H1 (cell line): ENCODE data around the gene SPATA6L. TPM values are rescaled to one million over a fixed set of nuclear protein-coding genes. Genes with fewer than 3 reads are reported as not detected.

Experiments
- CTCF ChIA-PET: fragments of 300-600 bp; sonication (Branson Sonifier 250); formaldehyde crosslinking; loops from one replicate; lab custom pipeline; 2021; ENCODE audit not compliant: partially characterized antibody; lab: Charles Lee
- POLR2A ChIA-PET: fragments of 300-600 bp; sonication (Branson Sonifier 250); formaldehyde crosslinking; loops from one replicate; lab custom pipeline; 2021; ENCODE audit warnings: inconsistent platforms; ENCODE audit not compliant: partially characterized antibody; lab: Charles Lee
- DNase-seq, 2 experiments: peaks; one replicate each; pipeline versions ENCODE4 v3.0.0 to v3.0.0-alpha.2; 2010 to 2022; ENCODE audit warnings: low spot score in 2 of 2, low read depth in 1 of 2, mixed read lengths in 1 of 2
- FAIRE-seq: peaks from 2 replicates; lab custom pipeline; 2011; peaks lifted over from hg19 to GRCh38; lab: Jason Lieb, UNC
- H2AFZ ChIP-seq: 2 replicates; pipeline ENCODE4 v1.8.1; 2012; ENCODE audit warnings: low read length, inconsistent platforms
- H2AK5ac ChIP-seq: 2 replicates; pipeline ENCODE4 v1.6.1; 2013; ENCODE audit warnings: low read depth, low read length
- H2BK120ac ChIP-seq: replicated peaks from 2 replicates; pipeline ENCODE3; 2013; ENCODE audit warnings: low read depth, low read length, inconsistent platforms
- H2BK12ac ChIP-seq: 2 replicates; pipeline ENCODE4 v1.6.1; 2013; ENCODE audit warnings: low read depth, low read length
- H2BK15ac ChIP-seq: 2 replicates; pipeline ENCODE4 v1.6.1; 2013; ENCODE audit warnings: low read length
- H2BK20ac ChIP-seq: 2 replicates; pipeline ENCODE4 v1.6.1; 2013; ENCODE audit warnings: low read length
- H2BK5ac ChIP-seq: 2 replicates; pipeline ENCODE4 v1.6.1; 2013; ENCODE audit warnings: low read depth, low read length
- H3K14ac ChIP-seq: 2 replicates; pipeline ENCODE4 v1.6.1; 2013; ENCODE audit warnings: inconsistent platforms; ENCODE audit not compliant: insufficient read length
- H3K18ac ChIP-seq: 2 replicates; pipeline ENCODE4 v1.6.1; 2013; ENCODE audit warnings: low read length; ENCODE audit errors: extremely low read depth
- H3K23ac ChIP-seq: 2 replicates; pipeline ENCODE4 v1.6.1; 2013; ENCODE audit warnings: inconsistent platforms; ENCODE audit not compliant: insufficient read length
- H3K23me2 ChIP-seq: 2 replicates; pipeline ENCODE4 v1.6.1; 2013; ENCODE audit warnings: low read depth, low read length
- H3K27ac ChIP-seq: 2 replicates; pipeline ENCODE4 v1.6.1; 2011; ENCODE audit warnings: low read depth, low read length, inconsistent platforms
- H3K27me3 ChIP-seq, 4 experiments: replicated peaks in 1 of 4; 1 replicate in 1 of 4; 2 replicates in 3 of 4; pipeline versions ENCODE4 v1.6.1 to v1.8.1; 2011 to 2013; ENCODE audit warnings: low read length in 3 of 4, mild to moderate bottlenecking in 3 of 4, inconsistent platforms in 2 of 4, mixed read lengths in 2 of 4, moderate library complexity in 1 of 4; ENCODE audit not compliant: control insufficient read depth in 3 of 4, insufficient read depth in 3 of 4; ENCODE audit errors: extremely low read depth in 1 of 4
- H3K36me3 ChIP-seq, 4 experiments: 2 replicates each; pipeline versions ENCODE4 v1.6.1 to v1.8.1; 2011 to 2013; ENCODE audit warnings: mild to moderate bottlenecking in 4 of 4, low read length in 3 of 4, moderate library complexity in 2 of 4, control low read depth in 1 of 4, inconsistent platforms in 1 of 4; ENCODE audit not compliant: insufficient read depth in 4 of 4, control insufficient read depth in 2 of 4
- H3K4ac ChIP-seq: replicated peaks from 2 replicates; pipeline ENCODE3; 2013; ENCODE audit warnings: low read length, low read depth, mixed read lengths, inconsistent platforms; ENCODE audit not compliant: insufficient read length
- H3K4me1 ChIP-seq, 4 experiments: replicated peaks in 1 of 4; 1 replicate in 1 of 4; 2 replicates in 3 of 4; pipeline versions ENCODE4 v1.6.1 to v1.8.1; 2011 to 2013; ENCODE audit warnings: low read length in 3 of 4, inconsistent platforms in 2 of 4, mixed read lengths in 1 of 4; ENCODE audit not compliant: insufficient read depth in 4 of 4, control insufficient read depth in 3 of 4
- H3K4me2 ChIP-seq, 2 experiments: 2 replicates each; pipeline versions ENCODE4 v1.6.1 to v1.8.1; 2011 to 2013; ENCODE audit warnings: low read depth in 2 of 2, low read length in 2 of 2, control low read depth in 1 of 2, inconsistent platforms in 1 of 2, mild to moderate bottlenecking in 1 of 2; ENCODE audit not compliant: insufficient read depth in 1 of 2
- H3K4me3 ChIP-seq, 4 experiments: fragments of 200-600, 300-600 bp in 1 of 4; sonication (generic), shearing (Covaris generic), sonication (Bioruptor Twin) in 1 of 4; 2 replicates each; pipeline versions ENCODE4 v1.5.1 to v1.8.1; 2011 to 2016; ENCODE audit warnings: low read length in 4 of 4, low read depth in 3 of 4, control low read depth in 2 of 4, inconsistent platforms in 2 of 4, mild to moderate bottlenecking in 2 of 4, mixed read lengths in 1 of 4, moderate library complexity in 1 of 4; ENCODE audit not compliant: insufficient read depth in 2 of 4; ENCODE audit errors: extremely low read depth in 1 of 4
- H3K56ac ChIP-seq: replicated peaks from 2 replicates; pipeline ENCODE3; 2013; ENCODE audit warnings: low read depth, mild to moderate bottlenecking, mixed read lengths, low read length, inconsistent platforms; ENCODE audit not compliant: insufficient read length
- H3K79me1 ChIP-seq: 2 replicates; pipeline ENCODE4 v1.6.1; 2013; ENCODE audit warnings: low read depth, low read length, control low read depth
- H3K79me2 ChIP-seq, 2 experiments: 2 replicates each; pipeline versions ENCODE4 v1.6.1 to v1.8.1; 2012 to 2013; ENCODE audit warnings: low read length in 2 of 2, mild to moderate bottlenecking in 2 of 2, inconsistent platforms in 1 of 2; ENCODE audit not compliant: insufficient read depth in 2 of 2, control insufficient read depth in 1 of 2
- H3K9ac ChIP-seq, 4 experiments: replicated peaks in 1 of 4; 1 replicate in 1 of 4; 2 replicates in 3 of 4; pipeline versions ENCODE4 v1.6.1 to v1.8.1; 2011 to 2013; ENCODE audit warnings: low read depth in 3 of 4, low read length in 3 of 4, control low read depth in 2 of 4, mild to moderate bottlenecking in 2 of 4, moderate library complexity in 2 of 4, inconsistent platforms in 1 of 4; ENCODE audit errors: extremely low read depth in 1 of 4
- H3K9me3 ChIP-seq, 2 experiments: 2 replicates each; pipeline versions ENCODE4 v1.6.1 to v1.8.1; 2012 to 2013; ENCODE audit warnings: mild to moderate bottlenecking in 2 of 2, moderate library complexity in 2 of 2, control low read depth in 1 of 2, inconsistent platforms in 1 of 2, low read depth in 1 of 2, low read length in 1 of 2, mixed read lengths in 1 of 2; ENCODE audit not compliant: insufficient read depth in 2 of 2
- H4K20me1 ChIP-seq, 2 experiments: replicated peaks in 1 of 2; 2 replicates each; pipeline versions ENCODE3 to v1.8.1; 2011 to 2013; ENCODE audit warnings: inconsistent platforms in 2 of 2, low read length in 2 of 2, mild to moderate bottlenecking in 1 of 2; ENCODE audit not compliant: insufficient read depth in 2 of 2, control insufficient read depth in 1 of 2
- H4K5ac ChIP-seq: 2 replicates; pipeline ENCODE4 v1.6.1; 2013; ENCODE audit warnings: low read length, low read depth, mixed read lengths, inconsistent platforms; ENCODE audit not compliant: insufficient read length
- H4K8ac ChIP-seq: 2 replicates; pipeline ENCODE4 v1.8.0; 2013; ENCODE audit warnings: mild to moderate bottlenecking, moderate library complexity, low read length, inconsistent platforms; ENCODE audit not compliant: insufficient read depth; ENCODE audit errors: extremely low read depth
- H4K91ac ChIP-seq: replicated peaks from 2 replicates; pipeline ENCODE3; 2013; ENCODE audit warnings: low read length, mixed read lengths, inconsistent platforms; ENCODE audit not compliant: insufficient read length
- CBX8 ChIP-seq: fragments of 300-800, 300-1000 bp; sonication (generic); IDR thresholded peaks from 2 replicates; pipeline ENCODE4 v1.7.1; 2016; ENCODE audit warnings: low read depth, low read length, borderline replicate concordance
- E2F6 ChIP-seq: IDR thresholded peaks from 2 replicates; pipeline ENCODE4 v1.6.1; 2012; ENCODE audit warnings: inconsistent platforms
- GTF2F1 ChIP-seq: IDR thresholded peaks from 2 replicates; pipeline ENCODE4 v1.6.1; 2012; ENCODE audit warnings: low read depth, low read length, improper control_type of control experiment, borderline replicate concordance
- KDM4A ChIP-seq: IDR thresholded peaks from one replicate; pipeline ENCODE4 v1.7.1; 2012; ENCODE audit warnings: low read depth, mild to moderate bottlenecking, moderate library complexity, low read length, inconsistent platforms; ENCODE audit not compliant: severe bottlenecking
- PHF8 ChIP-seq: fragments of 200-600 bp; sonication (generic); conservative IDR thresholded peaks from 2 replicates; pipeline ENCODE4 v1.7.1; 2012; ENCODE audit warnings: low read depth, mild to moderate bottlenecking, inconsistent platforms, low read length, moderate library complexity
- POLR2A ChIP-seq, 2 experiments: IDR thresholded peaks; 1 replicate in 1 of 2; 2 replicates in 1 of 2; pipeline ENCODE4 v1.6.1; 2011; ENCODE audit warnings: low read depth in 2 of 2, low read length in 2 of 2, mild to moderate bottlenecking in 2 of 2; ENCODE audit errors: control extremely low read depth in 1 of 2
- POLR2AphosphoS5 ChIP-seq: IDR thresholded peaks from 2 replicates; pipeline ENCODE4 v1.6.1; 2011; ENCODE audit warnings: low read depth, low read length
- RFX5 ChIP-seq: IDR thresholded peaks from 2 replicates; pipeline ENCODE4 v1.6.1; 2011; ENCODE audit warnings: low read depth, low read length, improper control_type of control experiment, borderline replicate concordance
- RXRA ChIP-seq: IDR thresholded peaks from 2 replicates; pipeline ENCODE4 v1.6.1; 2011; ENCODE audit warnings: low read depth, mild to moderate bottlenecking, low read length, moderate library complexity; ENCODE audit not compliant: insufficient read depth
- SAP30 ChIP-seq: fragments of 300-600 bp; sonication (generic); IDR thresholded peaks from 2 replicates; pipeline ENCODE4 v1.7.1; 2012; ENCODE audit warnings: low read length, moderate library complexity, mild to moderate bottlenecking, inconsistent platforms; ENCODE audit not compliant: insufficient read depth, insufficient replicate concordance
- SIRT6 ChIP-seq: IDR thresholded peaks from one replicate; pipeline ENCODE4 v1.7.1; 2012; ENCODE audit warnings: low read length, inconsistent platforms
- SP2 ChIP-seq: IDR thresholded peaks from 2 replicates; pipeline ENCODE4 v1.6.1; 2012; ENCODE audit warnings: mild to moderate bottlenecking, low read length, inconsistent platforms
- SRF ChIP-seq: IDR thresholded peaks from 2 replicates; pipeline ENCODE4 v1.6.1; 2011; ENCODE audit warnings: mild to moderate bottlenecking, low read depth, low read length, moderate library complexity
- WGBS, 2 experiments: shearing (Covaris generic) in 1 of 2; methylation state at CpG; one replicate each; pipeline versions ENCODE4 v1.1.6 to v1.1.7; 2013 to 2015; ENCODE audit warnings: low lambda C conversion rate in 2 of 2, mixed read lengths in 2 of 2, inconsistent platforms in 1 of 2, low coverage in 1 of 2, missing lambda C conversion rate in 1 of 2; ENCODE audit not compliant: insufficient replicate concordance in 2 of 2, insufficient coverage in 1 of 2, insufficient read length in 1 of 2; ENCODE audit errors: extremely low coverage in 1 of 2, missing lambda C conversion rate in 1 of 2; 5-methylcytosine and 5-hydroxymethylcytosine counted together
- polyA plus RNA-seq, 7 experiments: library from polyadenylated mRNA; depleted of rRNA in 3 of 7; stranded (reverse) in 5 of 7; unstranded in 2 of 7; fragments of >200 nt in 5 of 7; fragments of 200-250 nt in 2 of 7; gene quantifications; 1 replicate in 5 of 7; 2 replicates in 1 of 7; 4 replicates in 1 of 7; pipeline versions ENCODE4 v1.2.1 to v1.2.3, GENCODE V29; 2011 to 2013; ENCODE audit warnings: missing spikeins in 2 of 7, mixed read lengths in 2 of 7
- total RNA-seq: library from RNA; stranded (reverse); fragmentation: NEBNext Ultra II Directional; extraction: Animal tissue kit (Norgen Biotek cat#: 25700); gene quantifications from 2 replicates; pipeline ENCODE4 v1.2.1, GENCODE V29; 2021
- TF ChIP-seq, protein P1 (sequence below): IDR thresholded peaks from 2 replicates; pipeline ENCODE4 v1.6.1; 2011; ENCODE audit warnings: low read depth, mild to moderate bottlenecking, low read length; ENCODE audit not compliant: insufficient read depth

The SPATA6L gene
- total and polyA plus RNA-seq, 2 of the 8 experiments (the other 6 are each of a cell fraction or from before 2014, with no cell fraction given): 0.57 to 1.1 TPM

- no peaks in the 10 kb centered on the region for H4K20me1 ChIP-seq
- no peak overlapping the region for H3K9ac ChIP-seq
- no peaks in the 10 kb centered on the region for H3K36me3 ChIP-seq
- H3K9me3 ChIP-seq: no peaks in the 10 kb centered on the region
- H2BK5ac ChIP-seq: no peak overlapping the region
- no peak overlapping the region for H2BK12ac ChIP-seq
- H3K4ac ChIP-seq: no peak overlapping the region
- ChIA-PET POLR2A (no interaction called here), CTCF (interaction anchor here (0.9 to 1.3 kb wide), 2 partner anchors 27 to 43 kb away, joined by 3 read pairs; no protein-coding TSS in a partner anchor)
- H2BK15ac ChIP-seq: no peak overlapping the region
- H3K4me1 ChIP-seq: peaks cover 0 to 8% (median 0%) of the 10 kb centered on the region in 4 experiments; a peak in 3 of 7 replicates
- no peak overlapping the region for H3K27ac ChIP-seq
- no peak overlapping the region for H2AK5ac ChIP-seq
- H3K23ac ChIP-seq: no peak overlapping the region
- no peak overlapping the region for H4K5ac ChIP-seq
- no peak for DNase-seq
- FAIRE-seq: no peak
- no peaks in the 10 kb centered on the region for H3K23me2 ChIP-seq
- H3K79me1 ChIP-seq: no peaks in the 10 kb centered on the region
- H4K91ac ChIP-seq: no peak overlapping the region
- no peak overlapping the region for H2BK120ac ChIP-seq
- no peak overlapping the region for H3K18ac ChIP-seq
- no peak overlapping the region for H3K4me3 ChIP-seq
- H3K14ac ChIP-seq: no peak overlapping the region
- no peak overlapping the region for H3K56ac ChIP-seq
- no peaks in the 10 kb centered on the region for H3K79me2 ChIP-seq
- H2AFZ ChIP-seq: no peak overlapping the region
- no peak overlapping the region for H3K4me2 ChIP-seq
- H4K8ac ChIP-seq: no peak overlapping the region
- WGBS, 2 experiments: 26% methylated on average over 2 of the region's 2 CpGs; no CpG with 5 or more reads in 1 of the 2 experiments
- no peak overlapping the region for H2BK20ac ChIP-seq
- no peaks in the 10 kb centered on the region for H3K27me3 ChIP-seq
- TF ChIP-seq KDM4A (no peak), SRF (no peak), SAP30 (no peak), E2F6 (no peak), RXRA (no peak), SP2 (no peak), POLR2A (IDR thresholded peaks at IDR 0.05; ENCODE audit: control extremely low read depth in 1 of 2, low read depth in 2 of 2, low read length in 2 of 2) (no peak), GTF2F1 (no peak), CBX8 (no peak), POLR2AphosphoS5 (no peak), PHF8 (no peak), RFX5 (no peak), SIRT6 (no peak)
- TF ChIP-seq, protein P1, sequence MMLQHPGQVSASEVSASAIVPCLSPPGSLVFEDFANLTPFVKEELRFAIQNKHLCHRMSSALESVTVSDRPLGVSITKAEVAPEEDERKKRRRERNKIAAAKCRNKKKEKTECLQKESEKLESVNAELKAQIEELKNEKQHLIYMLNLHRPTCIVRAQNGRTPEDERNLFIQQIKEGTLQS: no peak
Observed at GRCh38 chr9:4630836-4631235, 35.4 kb downstream of the SPATA6L start.
